Stimulated activated CD8-positive, alpha-beta memory T cell treated with anti-CD3 and anti-CD28 coated beads, Interleukin-12 subunit alpha, Interleukin-12 subunit beta, amount 100 ng/mL, for 24 hours (primary cell): ENCODE measurements around the gene SCUBE2.

Experiments used
- DNase-seq: peaks from one replicate; pipeline ENCODE4 v3.0.0-alpha.2; 2020; ENCODE audit errors: extremely low read depth

Gene SCUBE2

DNA sequence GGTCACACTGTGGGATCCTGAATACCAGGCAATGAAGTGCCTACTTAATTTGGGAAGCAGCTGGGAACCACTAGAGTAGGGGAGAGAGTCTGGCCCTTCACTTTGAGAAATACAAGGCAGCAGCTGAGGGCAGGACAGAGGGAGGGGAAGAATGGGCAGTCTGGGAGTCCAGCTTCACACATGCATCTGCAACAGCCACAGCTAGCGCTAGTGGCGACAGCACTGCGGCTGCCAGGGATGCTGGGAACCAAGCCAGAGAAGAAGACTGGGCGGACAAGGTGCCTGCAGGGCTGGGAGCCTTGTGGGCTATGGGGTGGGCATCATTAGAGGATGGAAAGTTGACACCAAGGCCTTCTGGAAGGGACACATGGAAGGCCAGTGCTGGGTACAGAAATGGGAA, 15.8 kb downstream of the SCUBE2 start:
- no peak for DNase-seq

DNA sequence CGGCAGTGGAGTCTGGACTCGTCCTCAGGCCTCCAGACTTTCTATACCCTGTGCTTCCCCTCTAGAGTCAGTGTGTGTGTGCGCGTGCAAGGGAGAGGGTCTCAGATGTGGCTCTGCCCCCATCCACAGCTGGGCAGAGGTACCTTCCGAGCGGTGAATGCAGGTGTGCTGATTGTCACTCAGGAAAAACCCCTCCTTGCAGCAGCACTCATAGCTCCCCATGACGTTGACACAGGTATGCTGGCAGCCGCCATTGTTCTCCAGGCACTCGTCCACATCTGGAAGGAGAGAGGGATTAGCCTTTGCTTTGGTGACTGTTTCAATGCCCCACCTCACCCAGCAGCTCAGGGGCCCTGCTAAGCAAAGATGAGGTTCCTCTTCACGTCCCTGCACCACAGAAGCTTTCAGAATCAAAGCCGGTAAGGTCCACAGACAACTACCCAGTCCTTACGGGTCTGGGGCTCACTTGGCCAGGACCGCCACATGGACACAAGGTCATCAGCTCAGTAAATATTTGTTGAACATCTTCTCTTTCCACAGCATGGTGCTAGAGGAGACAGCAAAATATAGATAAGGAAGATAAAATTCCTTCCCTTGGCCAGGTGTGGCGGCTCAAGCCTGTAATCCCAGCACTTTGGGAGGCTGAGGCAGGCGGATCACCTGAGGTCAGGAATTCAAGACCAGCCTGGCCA, 16.9 kb downstream of the SCUBE2 start:
- DNase-seq = no peak

DNA sequence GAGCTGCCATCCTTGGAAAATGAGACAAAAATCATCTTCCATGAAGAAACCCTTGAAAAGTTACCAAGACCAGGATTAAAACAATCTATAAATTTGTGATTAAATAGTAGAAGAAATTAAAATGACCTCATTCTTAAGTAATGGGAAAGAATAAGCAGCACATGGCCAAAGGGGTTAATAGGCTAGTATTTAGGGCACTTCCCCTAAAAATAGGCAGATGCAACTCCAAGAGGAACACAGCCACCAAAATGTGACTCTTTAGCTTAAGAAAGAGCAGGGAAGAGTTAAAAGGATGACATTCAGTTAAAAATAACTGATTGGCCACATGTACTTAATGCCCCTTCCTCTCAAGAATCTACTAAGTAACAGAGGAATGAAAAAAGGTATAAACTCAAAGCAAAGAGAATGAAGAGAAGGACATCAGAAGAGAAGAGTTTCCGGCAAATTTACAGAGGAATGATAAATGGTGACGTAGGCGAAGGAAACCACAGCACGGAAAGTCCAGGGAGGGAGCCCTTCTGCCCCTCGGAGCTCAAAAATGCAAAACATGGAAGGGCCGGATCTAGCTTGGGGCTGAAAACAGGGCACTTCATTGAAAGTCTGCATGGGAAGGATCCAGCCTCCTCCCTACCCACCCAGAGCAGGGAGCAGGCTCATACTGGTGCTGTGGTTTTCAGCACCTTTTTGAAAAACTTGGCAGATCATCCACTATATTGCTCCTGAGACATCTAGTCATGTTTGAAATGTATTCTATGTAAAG, 17.8 kb downstream of the SCUBE2 start:
- no peak for DNase-seq

DNA sequence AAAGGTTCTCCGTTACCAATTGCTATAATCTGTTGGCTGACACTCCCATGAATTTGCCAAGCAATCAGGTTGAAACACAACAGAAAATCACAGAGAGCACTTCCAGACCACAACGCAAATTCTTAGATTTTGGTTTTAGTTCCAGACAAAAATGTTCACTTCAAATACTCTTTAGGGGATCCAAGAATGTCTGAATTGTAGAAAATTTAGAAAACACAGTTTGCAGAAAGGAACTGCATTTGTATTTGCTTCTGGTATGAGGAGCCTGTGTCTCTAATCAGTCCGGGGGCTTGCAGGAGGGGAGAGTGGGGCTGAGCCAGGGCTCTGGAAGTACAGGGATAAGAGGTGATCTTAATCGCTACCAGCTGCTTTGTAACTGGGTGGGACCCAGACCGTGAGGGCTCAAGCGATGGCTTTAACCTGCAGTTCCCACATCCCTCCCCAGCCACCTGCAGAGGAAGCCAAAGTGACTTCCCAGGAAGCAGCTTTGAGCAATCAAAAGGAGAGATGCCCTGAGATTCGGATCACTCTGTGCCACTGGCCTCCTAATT, 18.7 kb downstream of the SCUBE2 start:
- DNase-seq = no peak

DNA sequence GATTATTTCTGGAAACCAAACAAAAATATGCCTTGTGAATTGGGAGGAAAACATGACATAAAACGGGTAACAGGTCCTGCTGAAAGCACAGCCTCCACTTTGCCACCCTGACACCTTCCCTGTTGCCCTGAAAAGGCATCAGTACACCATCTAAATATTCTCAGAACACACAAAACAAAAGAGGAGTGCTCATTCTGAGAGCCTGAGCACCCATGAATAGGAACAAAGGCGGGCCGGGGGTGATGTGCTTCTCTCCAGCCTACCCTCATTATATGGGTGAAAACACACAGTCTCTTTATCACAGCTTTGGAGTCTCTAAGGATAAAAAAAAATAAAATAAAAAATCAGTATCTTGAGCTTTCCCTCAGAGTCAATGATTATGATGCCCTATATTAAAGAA, 19.7 kb downstream of the SCUBE2 start:
- DNase-seq = no peak

DNA sequence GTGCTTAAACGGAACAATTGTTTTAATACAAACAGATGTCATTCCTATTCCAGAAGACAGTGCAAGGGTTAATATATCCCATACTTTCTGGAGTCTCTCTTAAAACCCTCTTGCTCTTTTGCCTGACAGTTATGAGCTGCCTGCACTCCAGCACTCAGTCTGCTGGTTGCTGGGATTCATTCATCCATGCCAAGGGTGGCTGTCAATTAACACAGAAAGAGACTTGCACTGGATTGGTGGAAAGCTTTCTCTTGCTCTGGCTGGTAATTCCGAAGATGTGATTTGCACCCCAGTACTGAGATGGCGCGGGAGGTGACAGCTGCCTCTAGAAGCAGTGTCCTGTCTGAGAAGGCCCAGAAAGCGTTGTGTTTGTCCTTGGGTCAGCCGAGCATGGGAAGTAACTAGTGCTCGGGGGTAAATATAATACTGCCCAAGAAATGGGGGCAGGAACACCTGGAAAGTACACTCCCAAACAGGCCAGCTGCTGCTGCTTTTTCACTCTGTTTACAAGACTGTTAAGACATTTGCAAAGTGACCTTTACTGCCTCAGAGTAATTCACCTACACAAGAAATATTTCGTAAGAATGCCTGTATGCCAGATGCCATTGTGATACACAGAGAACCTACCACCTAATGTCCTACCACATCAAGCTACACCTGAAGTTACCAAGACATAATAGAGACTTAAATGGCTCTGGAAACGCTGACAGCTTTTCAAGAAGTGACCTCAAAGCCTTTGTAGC, 20.5 kb downstream of the SCUBE2 start:
- no peak for DNase-seq

DNA sequence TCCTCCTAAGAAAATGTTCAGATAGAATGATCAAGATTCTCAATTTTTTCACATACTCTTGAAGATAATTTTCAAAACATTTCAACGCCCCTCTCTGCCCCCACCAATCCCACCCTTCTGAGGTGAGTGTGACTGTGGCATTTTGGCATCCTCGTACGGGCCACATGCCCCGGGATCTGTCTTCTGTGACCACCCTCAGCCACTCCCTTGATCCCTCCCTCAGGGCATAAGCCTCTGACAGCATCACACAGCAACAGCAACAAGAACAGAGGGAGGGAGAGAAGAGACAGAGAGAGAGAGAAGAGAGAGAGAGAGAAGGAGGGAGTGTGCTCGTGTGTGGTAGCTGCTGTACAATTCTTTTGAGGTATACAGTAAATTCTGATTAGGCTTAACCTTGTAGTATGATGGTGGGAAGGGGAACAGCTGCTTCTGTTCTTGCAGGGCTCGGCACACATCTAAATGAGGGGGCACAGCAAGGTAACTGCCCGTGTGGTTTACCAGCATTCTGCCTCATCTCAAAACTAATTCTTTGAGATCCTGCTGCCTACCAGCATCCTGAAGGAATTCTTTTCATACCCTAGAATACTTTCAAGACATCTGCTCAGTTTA, 21.4 kb downstream of the SCUBE2 start:
- no peak for DNase-seq

DNA sequence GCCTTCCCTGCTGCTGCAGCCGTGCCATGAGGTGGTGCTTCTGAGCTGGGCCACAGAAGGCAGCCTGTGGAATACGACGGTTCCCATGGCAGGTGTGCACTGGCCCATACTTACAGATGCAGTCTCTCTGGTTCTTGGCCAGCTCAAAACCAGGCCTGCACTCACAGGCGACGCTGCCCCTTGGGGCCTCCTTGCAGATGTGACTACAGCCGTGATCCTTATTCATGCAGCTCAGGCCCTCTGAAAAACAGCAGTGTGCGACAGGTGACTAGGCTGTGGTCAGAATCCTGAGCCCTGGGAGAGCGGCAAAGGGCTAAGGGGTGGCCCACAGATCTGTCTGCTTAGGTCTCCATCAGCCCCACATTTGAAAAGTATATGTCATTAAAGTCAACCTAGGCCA, 22.1 kb downstream of the SCUBE2 start:
- DNase-seq = no peak

DNA sequence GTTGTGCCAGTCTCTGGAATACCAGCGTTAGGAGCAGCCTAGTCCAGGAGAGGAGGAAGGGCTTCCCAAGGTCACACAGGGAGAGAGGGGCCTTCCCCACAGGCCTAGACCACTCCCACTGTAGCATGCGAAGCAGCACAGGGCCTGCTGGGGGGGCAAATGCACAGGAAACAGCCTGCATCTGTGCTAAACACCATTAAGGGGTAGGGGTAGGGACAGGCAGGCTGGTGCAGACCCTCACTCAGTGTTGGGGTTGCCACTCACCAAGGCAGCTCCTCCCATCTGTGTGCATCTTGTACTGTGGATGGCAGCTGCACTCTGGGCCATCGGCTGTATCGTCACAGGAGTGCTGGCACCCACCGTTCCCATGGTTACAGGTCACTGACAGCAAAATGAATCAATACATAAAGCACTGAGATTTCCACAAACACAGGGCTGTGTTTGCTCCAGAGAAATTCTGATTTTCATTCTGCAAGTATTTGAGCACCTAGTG, 24.9 kb downstream of the SCUBE2 start:
- DNase-seq = no peak

DNA sequence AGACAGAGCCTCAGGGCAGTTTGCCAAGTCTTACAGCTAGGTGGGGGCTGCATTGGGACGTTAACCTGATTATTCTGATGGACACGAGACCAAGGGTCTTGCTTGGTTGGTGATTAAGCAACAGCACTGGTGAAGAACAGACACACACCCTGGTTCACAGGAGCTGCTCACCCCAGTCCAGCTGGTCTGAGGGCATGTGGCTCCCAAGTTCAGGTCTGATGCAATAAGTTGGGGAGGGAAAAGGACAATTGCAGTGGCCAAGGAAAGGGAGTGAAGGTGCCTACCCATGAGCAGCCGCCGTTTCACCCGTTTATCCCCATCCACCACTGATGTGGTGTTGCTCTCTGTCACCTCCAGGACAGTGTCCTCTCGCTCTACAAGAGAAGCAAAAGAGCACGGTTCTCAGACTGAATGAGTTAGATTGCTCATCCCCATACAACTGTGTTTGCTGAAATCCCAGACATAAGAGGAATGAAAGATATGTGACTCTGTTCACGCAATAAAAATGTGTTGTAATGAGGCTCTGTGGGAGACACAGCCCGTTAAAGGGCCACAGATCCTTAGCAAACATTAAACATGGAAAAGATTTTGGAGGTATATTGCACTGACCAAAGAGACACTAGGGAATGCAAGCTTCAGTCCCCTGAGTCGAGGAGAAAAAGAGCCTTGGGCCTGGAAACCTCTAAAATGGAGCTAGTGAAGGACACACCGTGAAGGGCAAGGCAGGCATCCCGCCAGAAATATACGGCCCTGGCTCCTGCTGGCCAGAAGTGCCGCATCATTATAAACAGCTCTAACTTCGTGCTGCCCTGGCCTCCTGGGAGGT, 25.6 kb downstream of the SCUBE2 start:
- DNase-seq = no peak

DNA sequence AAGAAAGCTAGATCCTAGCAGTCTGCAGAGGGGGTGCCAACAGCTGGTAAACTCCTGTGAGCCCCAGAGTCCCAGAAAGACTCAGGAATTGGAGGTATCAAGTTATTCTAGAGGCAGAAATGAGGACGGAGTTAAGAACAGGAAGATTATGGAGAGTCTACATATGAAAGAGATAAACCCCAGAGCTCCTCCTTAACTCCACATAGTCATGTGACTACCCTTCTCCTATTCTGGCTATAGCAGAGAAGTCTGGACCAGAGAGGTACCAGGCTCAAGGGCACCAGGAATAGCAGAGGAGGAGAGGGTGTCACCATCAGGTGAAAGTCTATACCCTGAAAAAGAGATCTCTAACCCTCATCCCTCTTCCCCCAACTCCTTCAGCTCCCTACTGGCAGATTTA, 29.6 kb downstream of the SCUBE2 start:
- DNase-seq = no peak

DNA sequence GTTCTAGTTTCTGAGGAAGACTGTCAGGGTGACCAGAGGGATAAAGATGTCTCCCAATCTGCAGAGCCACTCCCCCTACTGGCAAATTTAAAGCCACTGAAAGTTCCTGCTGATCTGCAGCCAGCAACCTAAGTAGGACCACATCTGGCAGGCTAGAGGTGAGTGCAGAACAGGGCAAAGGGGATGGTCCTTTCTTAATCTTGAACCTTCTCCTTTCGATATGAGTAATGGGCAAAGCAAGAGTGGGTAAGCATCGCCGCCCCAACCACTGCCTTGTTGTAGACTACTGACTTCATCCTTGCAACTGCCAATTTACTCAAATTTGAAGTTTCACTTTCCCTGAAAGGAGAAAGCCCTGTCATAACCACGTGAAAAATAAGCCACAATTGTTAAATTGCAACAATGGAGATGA, 30.7 kb downstream of the SCUBE2 start:
- DNase-seq = peak; percentile 26

DNA sequence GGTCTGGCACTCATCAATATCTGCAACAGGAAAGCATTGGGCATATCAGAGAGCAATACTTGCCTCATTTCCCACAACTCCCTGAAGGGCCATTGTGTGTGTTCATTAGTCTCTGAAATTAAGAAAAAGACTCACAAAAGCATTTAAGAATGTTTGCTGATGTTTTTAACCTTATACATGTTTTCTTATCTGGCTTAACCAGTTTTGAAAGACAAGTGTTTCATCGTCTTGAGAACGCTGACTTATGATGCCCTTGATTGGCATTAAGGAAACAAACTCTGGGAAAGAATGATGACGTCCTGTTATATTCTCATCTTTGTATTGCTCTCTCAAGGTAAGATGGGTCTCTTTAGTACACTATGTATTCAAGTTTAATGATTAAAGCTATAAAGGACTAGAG, 32.0 kb downstream of the SCUBE2 start:
- no peak for DNase-seq

DNA sequence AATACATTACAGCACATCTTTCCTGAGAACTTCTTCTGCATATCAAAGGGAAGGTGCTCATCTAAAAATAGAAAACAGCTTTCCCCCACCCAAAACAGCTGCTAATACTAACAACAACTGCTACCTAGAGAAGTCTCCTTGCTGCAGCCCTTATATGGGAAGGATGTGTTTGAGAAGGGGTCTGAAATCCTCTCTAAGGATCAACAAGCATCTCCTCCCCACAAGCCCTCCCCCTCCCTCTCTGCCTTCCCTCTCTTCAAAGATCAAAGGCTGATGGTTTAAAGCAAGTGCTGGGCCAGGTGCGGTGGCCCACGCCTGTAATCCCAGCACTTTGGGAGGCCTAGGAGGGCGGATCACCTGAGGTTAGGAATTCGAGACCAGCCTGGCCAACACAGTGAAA, 33.5 kb downstream of the SCUBE2 start:
- no peak for DNase-seq

DNA sequence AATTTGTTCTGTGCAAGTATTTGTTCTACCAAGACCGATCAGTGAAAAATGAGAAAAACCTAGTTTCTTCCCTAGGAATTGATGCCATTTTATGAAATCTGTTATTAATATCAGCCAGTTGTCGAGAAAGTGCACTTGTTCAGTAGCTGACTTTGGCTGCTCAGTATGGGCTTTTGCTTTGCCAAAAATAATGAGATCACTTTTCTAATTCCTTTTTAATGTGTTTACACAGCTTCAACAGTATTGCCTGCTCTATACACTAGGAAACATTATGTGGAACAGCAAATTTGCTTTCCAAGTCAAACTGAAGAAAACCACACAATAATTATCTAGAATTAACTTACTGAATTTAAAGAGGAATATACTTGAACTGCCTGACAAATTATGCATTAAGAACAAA, 34.4 kb downstream of the SCUBE2 start:
- no peak for DNase-seq

DNA sequence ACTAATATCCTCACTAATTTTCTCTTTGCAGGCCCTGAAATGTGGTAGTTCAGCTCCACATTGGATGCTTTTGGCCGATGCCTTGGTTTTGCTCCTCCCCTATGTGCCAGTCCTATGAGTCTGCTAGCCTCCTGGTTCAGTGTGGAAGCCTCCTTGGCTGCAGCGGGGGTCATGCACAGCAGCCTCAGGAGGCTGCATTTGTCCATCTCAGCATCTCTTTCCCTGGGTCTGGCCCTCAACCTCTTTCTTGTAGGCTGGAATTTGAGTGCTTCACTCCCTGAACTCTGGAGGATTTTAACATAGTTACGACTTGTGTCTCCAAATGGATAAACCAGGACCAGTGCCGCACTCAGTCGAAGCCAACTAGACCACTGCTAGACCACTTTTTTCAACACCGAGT, 34.9 kb downstream of the SCUBE2 start:
- DNase-seq = no peak

DNA sequence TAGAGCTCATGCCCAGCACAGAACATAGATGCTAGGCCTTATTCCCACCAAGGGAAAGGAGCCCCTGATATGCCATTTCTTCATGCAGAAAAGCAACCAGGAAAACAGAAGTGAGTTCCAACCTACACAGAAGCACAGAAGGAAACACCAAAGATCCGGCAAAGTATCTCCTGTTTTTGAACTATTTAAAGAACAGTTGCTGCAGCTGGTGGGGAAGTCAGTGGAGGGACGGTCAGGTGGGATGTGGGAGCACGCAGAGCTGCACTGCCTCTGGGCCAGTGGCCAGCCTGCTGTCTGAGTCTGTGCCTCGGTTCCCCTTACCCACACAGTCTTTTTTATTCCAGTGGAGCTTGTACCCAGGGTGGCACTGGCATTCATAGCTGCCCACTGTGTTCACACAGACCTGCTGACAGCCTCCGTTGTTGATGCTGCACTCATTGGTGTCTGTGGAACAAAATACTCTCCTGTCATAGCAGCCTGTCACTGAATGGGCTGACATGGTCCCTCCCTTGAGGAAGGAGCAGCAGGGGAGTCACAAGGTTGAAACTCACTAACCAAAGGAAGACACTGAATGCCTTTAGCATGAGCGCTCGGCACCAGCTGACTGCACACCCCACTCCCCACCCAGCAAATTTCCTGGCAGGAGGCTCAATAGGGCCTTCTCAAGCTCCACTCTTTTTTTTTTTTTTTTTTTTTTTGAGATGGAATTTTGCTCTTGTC, 37.9 kb downstream of the SCUBE2 start:
- no peak for DNase-seq

DNA sequence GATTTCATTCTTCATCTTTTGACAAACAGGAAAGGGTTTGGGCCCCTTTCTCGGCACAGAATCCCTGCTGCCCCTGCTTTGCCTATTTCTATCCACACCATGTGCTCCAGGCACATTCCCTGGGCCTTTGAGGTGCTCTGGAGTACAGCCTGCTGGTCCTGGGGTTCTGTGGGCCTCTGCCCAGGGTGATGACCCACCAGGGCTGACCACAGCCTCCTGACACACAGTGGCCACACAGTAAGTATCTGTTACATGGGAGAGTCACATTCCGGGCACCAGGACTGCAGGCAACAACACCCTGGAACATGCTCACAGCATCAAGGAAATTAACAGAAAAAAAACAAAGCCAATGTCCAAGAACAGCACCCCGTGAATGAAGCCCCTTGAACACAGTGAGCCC, 39.1 kb downstream of the SCUBE2 start:
- no peak for DNase-seq

DNA sequence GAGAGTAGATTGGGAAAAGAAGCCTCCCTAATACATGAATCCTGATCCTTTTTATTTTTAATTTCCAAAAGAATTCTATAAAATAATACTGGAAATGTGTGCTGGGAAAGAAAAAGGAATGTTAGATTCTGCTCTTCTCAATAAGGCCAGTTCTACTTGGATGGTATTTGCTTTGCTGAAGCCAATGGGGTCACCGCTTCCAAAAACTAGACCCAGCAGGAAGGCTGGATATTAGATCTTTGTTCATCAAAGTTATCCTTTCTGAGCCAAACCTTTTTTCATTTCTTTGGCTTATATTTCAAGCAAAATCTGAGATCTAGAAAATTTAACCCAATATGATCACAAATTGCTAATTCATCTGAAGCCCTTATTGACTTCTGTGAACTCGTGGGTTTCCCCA, 41.4 kb downstream of the SCUBE2 start:
- DNase-seq = no peak

DNA sequence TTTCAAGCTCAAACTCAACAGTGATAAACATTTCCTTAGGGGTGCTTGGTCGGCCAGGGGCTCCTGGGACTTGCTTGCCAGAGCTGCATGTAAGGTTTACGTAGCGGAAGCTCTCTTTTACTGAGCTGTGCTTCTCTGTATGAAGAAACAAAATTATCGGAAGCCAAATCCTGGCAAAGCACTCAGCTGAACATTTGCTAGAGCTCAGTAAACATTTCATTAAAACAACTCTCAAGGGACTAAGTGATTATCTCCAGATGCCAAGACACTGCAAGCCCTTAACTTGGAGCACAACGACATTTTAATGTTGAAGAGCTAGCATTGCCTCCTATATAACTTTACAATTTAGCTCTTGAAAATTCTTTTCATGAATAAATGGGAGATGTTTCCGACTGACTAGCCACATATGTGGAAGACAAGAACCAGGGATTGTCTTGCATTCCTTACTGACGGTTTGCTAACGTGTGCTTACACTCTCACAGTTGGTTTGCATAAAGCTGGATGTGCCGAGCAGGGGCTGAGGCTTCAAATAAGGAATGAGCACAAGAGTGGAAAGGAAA, 43.4 kb downstream of the SCUBE2 start:
- no peak for DNase-seq
